ENCODE measurements around the gene PRKCG. TPM values are rescaled to one million over a fixed set of nuclear protein-coding genes. Genes with fewer than 3 reads are reported as not detected.

PRKCG gene
- under 0.01 TPM in 1 of 2 replicates, not detected in the other for total RNA-seq

DNA sequence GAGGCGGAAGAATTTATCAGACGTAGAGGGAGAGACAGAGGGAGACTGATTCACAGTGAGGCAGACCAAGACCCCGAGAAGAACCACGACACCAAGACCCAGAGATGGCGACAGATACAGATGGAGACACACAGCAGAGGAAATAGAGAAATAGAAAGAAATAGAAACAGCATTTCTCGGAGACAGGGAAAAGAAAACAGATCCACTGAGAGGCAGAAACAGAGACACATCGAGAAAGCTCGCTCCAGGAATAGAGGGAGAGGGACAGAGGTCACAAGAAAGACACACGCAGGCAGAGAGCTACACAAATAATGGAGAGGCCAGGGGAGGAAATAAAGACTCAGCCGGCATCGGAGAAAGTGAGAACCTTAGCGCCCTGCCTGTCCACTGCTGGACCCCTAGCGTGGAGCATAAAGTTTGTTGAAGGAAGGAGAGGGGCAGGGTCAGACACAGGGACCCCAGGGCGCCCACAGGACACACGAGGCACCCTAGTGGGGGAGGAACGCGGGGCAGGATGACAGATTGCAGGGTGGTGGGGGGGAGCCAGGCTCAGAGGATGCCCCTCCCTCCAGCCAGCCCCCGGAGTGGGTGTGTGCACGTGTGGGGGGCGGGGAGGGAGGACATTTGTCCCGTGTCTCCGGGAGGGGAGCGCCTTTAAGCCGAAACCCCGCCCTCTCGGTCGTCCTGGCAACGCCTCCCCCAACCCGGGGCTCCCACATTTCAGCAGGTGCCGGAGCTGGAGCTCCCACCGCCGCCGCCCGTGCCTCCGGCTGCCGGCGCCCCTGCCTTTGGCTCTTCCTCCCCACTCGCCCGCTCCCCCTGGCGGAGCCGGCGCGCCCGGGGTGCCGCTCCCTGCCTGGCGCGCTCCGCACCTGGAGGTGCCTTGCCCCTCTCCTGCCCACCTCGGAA is at the start of gene PRKCG:
PRKCG (plus strand) TSS at position 716 of the 909 bp plus-strand sequence. CDS start 298 bp downstream, outside the sequence.

DNA sequence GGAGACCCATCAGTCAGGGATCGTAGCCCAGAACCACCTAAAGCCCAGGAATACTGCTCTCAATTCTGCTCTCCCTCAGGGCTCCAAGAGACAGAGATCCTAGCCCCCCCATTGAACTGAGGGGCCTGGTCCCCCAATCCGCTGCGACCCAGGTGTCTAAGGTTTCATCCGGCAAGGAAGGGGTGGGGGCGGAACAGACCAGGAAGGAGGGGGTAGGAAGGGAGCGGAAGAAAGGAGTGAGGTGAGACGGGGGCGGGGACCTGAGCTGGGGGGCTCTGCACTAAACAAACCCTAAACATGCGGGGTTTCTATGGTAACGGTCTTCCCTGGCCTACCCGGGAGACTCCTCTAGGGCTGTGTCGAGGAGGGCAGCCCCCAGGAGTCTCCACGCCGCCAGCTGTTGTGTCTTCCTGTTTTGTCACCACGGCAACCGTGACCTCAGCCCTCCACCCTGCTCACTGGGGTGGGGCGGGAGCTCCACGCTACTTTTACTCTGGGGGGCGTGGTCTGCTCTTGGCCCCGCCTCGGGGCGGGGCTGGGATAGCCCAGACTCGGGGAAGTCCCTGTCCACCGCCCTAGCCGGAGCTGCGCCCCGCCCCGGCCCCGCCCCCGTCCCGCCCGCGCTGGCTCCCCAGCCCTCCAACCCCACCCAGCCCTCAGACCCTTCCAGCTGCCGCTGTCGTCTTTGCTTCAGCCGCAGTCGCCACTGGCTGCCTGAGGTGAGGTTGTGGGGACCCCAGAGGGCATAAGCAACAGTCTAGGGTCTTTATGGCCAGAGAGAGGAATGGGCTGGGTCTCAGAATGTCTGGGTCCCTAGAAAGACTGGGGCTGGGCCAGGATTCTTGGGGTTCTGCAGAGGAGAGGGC is 14.5 kb upstream of the PRKCG start, which contains the start of gene MYADM:
MYADM (plus strand) TSS at position 659 of the 866 bp plus-strand sequence. CDS start 5,647 bp downstream, outside the sequence.

DNA sequence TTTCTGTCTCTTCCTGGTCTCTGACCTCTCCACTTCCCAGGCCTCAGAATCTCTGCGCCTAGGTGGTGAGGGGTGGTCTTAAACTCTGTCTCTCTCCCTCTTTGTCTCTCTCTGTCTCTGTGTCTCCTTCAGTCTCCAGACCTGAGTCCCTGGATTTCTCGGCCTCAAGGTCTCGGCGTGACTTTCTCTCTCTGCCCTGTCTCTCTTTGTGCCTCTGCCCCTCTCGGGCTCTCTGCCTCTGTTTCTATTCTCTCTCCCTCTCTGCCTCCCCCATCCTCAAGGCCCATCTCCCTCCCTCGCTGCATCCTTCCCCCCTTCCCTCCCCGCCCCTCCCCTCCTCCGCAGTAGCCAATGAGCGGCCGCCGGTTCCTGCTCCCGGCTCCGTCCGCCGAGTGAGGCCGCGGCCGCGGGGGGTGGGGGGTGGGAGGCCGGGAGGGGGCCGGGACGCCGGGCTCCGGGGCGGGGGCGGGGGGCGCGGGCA is 27.0 kb downstream of the PRKCG start, which contains the start of gene CACNG7:
CACNG7 (plus strand) TSS at position 344 of the 481 bp plus-strand sequence. CDS start 3,554 bp downstream, outside the sequence.

Other genes with a start within 250 kb of the PRKCG start
- not detected in 2 replicates for gene NLRP12, start 57.9 kb upstream of the PRKCG start, total RNA-seq
- gene MYADM, start 14.3 kb upstream of the PRKCG start, total RNA-seq, result 1.5 and 8.2 TPM in 2 replicates
- gene CACNG7, start 27.1 kb downstream of the PRKCG start, total RNA-seq, result not detected in 2 replicates
- not detected in 2 replicates for gene CACNG8, start 80.7 kb downstream of the PRKCG start, total RNA-seq
- not detected in 2 replicates for gene CACNG6, start 109.4 kb downstream of the PRKCG start, total RNA-seq
- not detected in 2 replicates for gene VSTM1, start 181.7 kb downstream of the PRKCG start, total RNA-seq
- gene TARM1, start 199.2 kb downstream of the PRKCG start, total RNA-seq, result not detected in 2 replicates
- gene OSCAR, start 218.6 kb downstream of the PRKCG start, total RNA-seq, result 0.72 and 1.1 TPM in 2 replicates
- gene NDUFA3, start 220.7 kb downstream of the PRKCG start, total RNA-seq, result 3.4 and 4.5 TPM in 2 replicates
- 4.9 and 14.9 TPM in 2 replicates for gene TFPT, start 233.5 kb downstream of the PRKCG start, total RNA-seq
- gene PRPF31, start 233.6 kb downstream of the PRKCG start, total RNA-seq, result 40.3 and 50.6 TPM in 2 replicates

Data from tracheal epithelial cell (primary cell).